H1 (cell line): ENCODE results near the gene MAP3K10.

Experiments used
- ATF2 ChIP-seq: IDR thresholded peaks from 2 replicates; pipeline ENCODE4 v1.6.1; 2012; ENCODE audit warnings: low read length, inconsistent platforms
- CBX5 ChIP-seq: fragments of 300-800, 300-1000 bp; sonication (generic); IDR thresholded peaks from 2 replicates; pipeline ENCODE4 v1.7.1; 2016; ENCODE audit warnings: antibody characterized with exemption, low read length, low read depth
- EP300 ChIP-seq, 2 experiments: IDR thresholded peaks; 1 replicate in 1 of 2; 2 replicates in 1 of 2; pipeline ENCODE4 v1.6.1; 2011 to 2012; ENCODE audit warnings: low read depth in 2 of 2, low read length in 2 of 2, mild to moderate bottlenecking in 2 of 2, borderline replicate concordance in 1 of 2, inconsistent platforms in 1 of 2, moderate library complexity in 1 of 2
- HDAC2 ChIP-seq, 2 experiments: fragments of 300-600 bp in 1 of 2; sonication (generic) in 1 of 2; IDR thresholded peaks; 2 replicates each; pipeline ENCODE4 v1.6.1; 2011 to 2012; ENCODE audit warnings: low read depth in 2 of 2, low read length in 2 of 2, mild to moderate bottlenecking in 2 of 2, moderate library complexity in 2 of 2, borderline replicate concordance in 1 of 2, inconsistent platforms in 1 of 2
- MAX ChIP-seq: IDR thresholded peaks from 2 replicates; pipeline ENCODE4 v1.6.1; 2012; ENCODE audit warnings: inconsistent platforms
- PHF8 ChIP-seq: fragments of 200-600 bp; sonication (generic); conservative IDR thresholded peaks from 2 replicates; pipeline ENCODE4 v1.7.1; 2012; ENCODE audit warnings: low read depth, mild to moderate bottlenecking, inconsistent platforms, low read length, moderate library complexity
- POLR2A ChIP-seq, 2 experiments: IDR thresholded peaks; 1 replicate in 1 of 2; 2 replicates in 1 of 2; pipeline ENCODE4 v1.6.1; 2011; ENCODE audit warnings: low read depth in 2 of 2, low read length in 2 of 2, mild to moderate bottlenecking in 2 of 2; ENCODE audit errors: control extremely low read depth in 1 of 2

- TF ChIP-seq PHF8: no peak
- TF ChIP-seq CBX5: no peak
- TF ChIP-seq POLR2A (IDR thresholded peaks at IDR 0.05; ENCODE audit: control extremely low read depth in 1 of 2, low read depth in 2 of 2, low read length in 2 of 2): no peak
- TF ChIP-seq EP300 (IDR thresholded peaks at IDR 0.05; ENCODE audit: borderline replicate concordance in 1 of 2, low read depth in 2 of 2, low read length in 2 of 2): no peak
- TF ChIP-seq HDAC2 (IDR thresholded peaks at IDR 0.05; ENCODE audit: borderline replicate concordance in 1 of 2, low read depth in 2 of 2, low read length in 2 of 2): no peak
- TF ChIP-seq MAX: no peak
- no peak for TF ChIP-seq ATF2
These were observed 37.0 kb upstream of the MAP3K10 start for GRCh38 chr19:40154121-40154680.
